HUDEP-2 (cell line): ENCODE results near the gene PDIA6.
"Not testable (repeated sequence)": the region's sequence is repeated elsewhere in the genome, so short reads cannot be mapped to it uniquely, and the experiment has no call there.

Source experiments
- DNase-seq, 76 experiments: peaks; one replicate each; lab custom pipeline; 2025; ENCODE audit not compliant: unreplicated experiment in 76 of 76; lab: John Stamatoyannopoulos, UW

Gene PDIA6

GRCh38 chr2:10783421-10783820, 29.2 kb downstream of the PDIA6 start:
- DNase-seq, result no peak

GRCh38 chr2:10781746-10782145, 30.8 kb downstream of the PDIA6 start:
- DNase-seq, result no peak

- not testable (repeated sequence) for DNase-seq
Observed at GRCh38 chr2:10780821-10781220, 31.8 kb downstream of the PDIA6 start.

GRCh38 chr2:10780491-10780820, 32.1 kb downstream of the PDIA6 start:
- no peak for DNase-seq

- no peak for DNase-seq
Observed at GRCh38 chr2:10779776-10780490, 32.7 kb downstream of the PDIA6 start.

- DNase-seq, result no peak
Observed at GRCh38 chr2:10778724-10779115, 33.9 kb downstream of the PDIA6 start.

- DNase-seq, result no peak
Observed at GRCh38 chr2:10777842-10778723, 34.5 kb downstream of the PDIA6 start.

- no peak for DNase-seq
Observed at GRCh38 chr2:10777111-10777841, 35.3 kb downstream of the PDIA6 start.

GRCh38 chr2:10776231-10776977, 36.2 kb downstream of the PDIA6 start:
- no peak for DNase-seq

GRCh38 chr2:10775831-10776230, 36.8 kb downstream of the PDIA6 start:
- DNase-seq, result no peak

GRCh38 chr2:10775021-10775780, 37.4 kb downstream of the PDIA6 start:
- no peak for DNase-seq

- DNase-seq, result no peak
Observed at GRCh38 chr2:10774394-10774793, 38.2 kb downstream of the PDIA6 start.

- no peak for DNase-seq
Observed at GRCh38 chr2:10773821-10774341, 38.7 kb downstream of the PDIA6 start.

- no peak for DNase-seq
Observed at GRCh38 chr2:10772868-10773215, 39.7 kb downstream of the PDIA6 start.

GRCh38 chr2:10772201-10772867, 40.3 kb downstream of the PDIA6 start:
- no peak for DNase-seq

GRCh38 chr2:10771786-10772185, 40.8 kb downstream of the PDIA6 start:
- DNase-seq, result no peak

GRCh38 chr2:10770956-10771750, 41.4 kb downstream of the PDIA6 start:
- no peak for DNase-seq

GRCh38 chr2:10768063-10768507, 44.5 kb downstream of the PDIA6 start:
- no peak for DNase-seq
